ENCODE measurements around the gene MAST4.

Gene MAST4

GRCh38 chr5:66702426-66702825 is 106.2 kb downstream of the MAST4 start:
- DNase-seq, result no peak

GRCh38 chr5:66704790-66705425 is 108.7 kb downstream of the MAST4 start:
- DNase-seq, result no peak

- no peak for DNase-seq
These were observed 112.2 kb downstream of the MAST4 start for GRCh38 chr5:66708368-66708767.

- DNase-seq, result no peak
These were observed 114.4 kb downstream of the MAST4 start for GRCh38 chr5:66710557-66711088.

GRCh38 chr5:66713998-66714397 is 117.8 kb downstream of the MAST4 start:
- no peak for DNase-seq

- DNase-seq, result no peak
These were observed 121.5 kb downstream of the MAST4 start for GRCh38 chr5:66717455-66718373.

- DNase-seq, result no peak
These were observed 122.3 kb downstream of the MAST4 start for GRCh38 chr5:66718374-66719002.

- DNase-seq, result no peak
These were observed 124.6 kb downstream of the MAST4 start for GRCh38 chr5:66720780-66721179.

- no peak for DNase-seq
These were observed 126.5 kb downstream of the MAST4 start for GRCh38 chr5:66722686-66723085.

- no peak for DNase-seq
These were observed 128.4 kb downstream of the MAST4 start for GRCh38 chr5:66724349-66725139.

- no peak for DNase-seq
These were observed 131.4 kb downstream of the MAST4 start for GRCh38 chr5:66727630-66728029.

- DNase-seq, result no peak
These were observed 131.9 kb downstream of the MAST4 start for GRCh38 chr5:66728049-66728448.

GRCh38 chr5:66737096-66737495 is 140.9 kb downstream of the MAST4 start:
- no peak for DNase-seq

- no peak for DNase-seq
These were observed 141.9 kb downstream of the MAST4 start for GRCh38 chr5:66738136-66738535.

- DNase-seq, result no peak
These were observed 142.8 kb downstream of the MAST4 start for GRCh38 chr5:66739021-66739420.

- DNase-seq, result no peak
These were observed 143.8 kb downstream of the MAST4 start for GRCh38 chr5:66739951-66740350.

- DNase-seq, result no peak
These were observed 145.2 kb downstream of the MAST4 start for GRCh38 chr5:66741394-66741793.

- no peak for DNase-seq
These were observed 146.1 kb downstream of the MAST4 start for GRCh38 chr5:66742083-66742895.

- DNase-seq, result no peak
These were observed 146.7 kb downstream of the MAST4 start for GRCh38 chr5:66742896-66743247.

- no peak for DNase-seq
These were observed 147.2 kb downstream of the MAST4 start for GRCh38 chr5:66743344-66743743.

- no peak for DNase-seq
These were observed 147.8 kb downstream of the MAST4 start for GRCh38 chr5:66744040-66744439.

GRCh38 chr5:66745297-66745696 is 149.1 kb downstream of the MAST4 start:
- DNase-seq, result no peak

Data from NCI-H2081 (cell line).